Esophagus squamous epithelium (tissue), 5 donors: ENCODE data around the gene BAZ2B. TPM values are rescaled to one million over a fixed set of nuclear protein-coding genes. Genes with fewer than 3 reads are reported as not detected.

Experiments used
- DNase-seq: peaks from one replicate; lab custom pipeline; 2025; lab: John Stamatoyannopoulos, UW
- H3K27ac ChIP-seq, 4 donors: fragments of 200-600 bp; sonication (generic); one replicate each; pipeline ENCODE4 v1.5.1; 2016 to 2019; ENCODE audit warnings: mild to moderate bottlenecking in 1 of 4
- H3K27me3 ChIP-seq, 4 donors: fragments of 200-600 bp; sonication (generic); 1 replicate in 3 of 4; 2 replicates in 1 of 4; pipeline versions ENCODE4 v1.5.1 to v1.6.0; 2017 to 2021; ENCODE audit warnings: antibody characterized with exemption in 1 of 4
- H3K36me3 ChIP-seq, 3 donors: fragments of 200-600 bp; sonication (generic); one replicate each; pipeline ENCODE4 v1.5.1; 2016 to 2019
- H3K4me1 ChIP-seq, 3 donors: fragments of 200-600 bp; sonication (generic); one replicate each; pipeline ENCODE4 v1.5.1; 2017 to 2019
- H3K4me3 ChIP-seq, 4 donors: fragments of 200-600 bp; sonication (generic); 1 replicate in 3 of 4; 2 replicates in 1 of 4; pipeline ENCODE4 v1.5.1; 2016 to 2019; ENCODE audit warnings: mild to moderate bottlenecking in 2 of 4, moderate library complexity in 1 of 4
- H3K9me3 ChIP-seq, 3 donors: fragments of 200-600 bp; sonication (generic); one replicate each; pipeline ENCODE4 v1.5.1; 2016 to 2019
- POLR2A ChIP-seq, 4 donors: fragments of 450-650 bp; IDR thresholded peaks; one replicate each; pipeline ENCODE4 v1.6.1; 2017; ENCODE audit warnings: antibody characterized with exemption in 4 of 4, mild to moderate bottlenecking in 4 of 4, moderate library complexity in 3 of 4
- WGBS, 2 donors: methylation state at CpG; one replicate each; pipeline ENCODE4 v1.1.5; 2018; 5-methylcytosine and 5-hydroxymethylcytosine counted together
- intact Hi-C: fragments of 100-400 bp; cut with DNase I; formaldehyde crosslinking; loops from one replicate; pipeline ENCODE4 v1.15.0; 2022
- total RNA-seq, 4 donors: library from RNA; depleted of rRNA; stranded (reverse); fragments of >200 nt; gene quantifications; one replicate each; pipeline ENCODE4 v1.1.0, GENCODE V29; 2016
- TF ChIP-seq, protein P1 (sequence below), 6 experiments: fragments of 450-650 bp in 4 of 6; fragments of 200-600 bp in 2 of 6; sonication (generic) in 2 of 6; IDR thresholded peaks; one replicate each; pipeline ENCODE4 v1.5.1; 2016 to 2019; ENCODE audit warnings: antibody characterized with exemption in 6 of 6, mild to moderate bottlenecking in 4 of 6, moderate library complexity in 4 of 6
- donor health status: DM: yes; HTN: yes; CAD: no.

BAZ2B gene
- total RNA-seq, 4 donors from 2014 or later: 41.6 to 94.6 (median 54.1) TPM

DNA sequence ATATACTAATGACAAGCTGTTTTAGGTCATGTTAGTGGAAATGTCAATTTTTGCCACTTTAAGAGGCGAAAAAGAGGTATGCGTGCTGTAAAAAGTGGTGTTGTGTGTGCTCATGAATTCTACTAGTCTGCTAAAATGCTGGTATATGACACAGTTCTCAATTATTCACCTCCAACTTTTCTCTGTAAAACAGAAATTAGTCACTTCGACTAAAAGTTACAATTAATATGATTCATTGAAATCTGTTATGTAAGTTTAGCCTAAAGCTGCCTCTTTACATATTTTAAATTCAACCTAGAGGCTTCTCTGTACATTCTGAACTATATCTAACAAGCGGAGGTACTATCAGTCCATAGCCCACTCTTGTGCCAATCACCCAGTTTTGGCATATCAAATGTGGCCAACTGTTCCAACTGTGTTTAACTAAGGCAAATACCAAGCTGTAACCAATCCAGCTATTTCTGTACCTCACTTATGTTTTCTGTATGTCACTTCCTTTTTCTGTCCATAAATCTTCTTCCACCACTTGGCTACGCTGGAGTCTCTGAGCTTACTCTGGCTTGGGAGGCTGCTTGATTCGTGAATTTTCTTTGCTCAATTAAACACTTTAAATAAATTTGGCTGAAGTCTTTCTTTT, 20.8 kb downstream of the BAZ2B start:
- Histone ChIP-seq H3K36me3 (no peaks in the 10 kb centered on the region), H3K27ac (peak overlapping the region in 1 of 4 donors; percentile 6), H3K4me1 (peaks cover 2 to 37% (median 8%) of the 10 kb centered on the region in 3 donors), H3K9me3 (no peaks in the 10 kb centered on the region), H3K27me3 (no peaks in the 10 kb centered on the region), H3K4me3 (no peak overlapping the region)
- TF ChIP-seq, protein P1, sequence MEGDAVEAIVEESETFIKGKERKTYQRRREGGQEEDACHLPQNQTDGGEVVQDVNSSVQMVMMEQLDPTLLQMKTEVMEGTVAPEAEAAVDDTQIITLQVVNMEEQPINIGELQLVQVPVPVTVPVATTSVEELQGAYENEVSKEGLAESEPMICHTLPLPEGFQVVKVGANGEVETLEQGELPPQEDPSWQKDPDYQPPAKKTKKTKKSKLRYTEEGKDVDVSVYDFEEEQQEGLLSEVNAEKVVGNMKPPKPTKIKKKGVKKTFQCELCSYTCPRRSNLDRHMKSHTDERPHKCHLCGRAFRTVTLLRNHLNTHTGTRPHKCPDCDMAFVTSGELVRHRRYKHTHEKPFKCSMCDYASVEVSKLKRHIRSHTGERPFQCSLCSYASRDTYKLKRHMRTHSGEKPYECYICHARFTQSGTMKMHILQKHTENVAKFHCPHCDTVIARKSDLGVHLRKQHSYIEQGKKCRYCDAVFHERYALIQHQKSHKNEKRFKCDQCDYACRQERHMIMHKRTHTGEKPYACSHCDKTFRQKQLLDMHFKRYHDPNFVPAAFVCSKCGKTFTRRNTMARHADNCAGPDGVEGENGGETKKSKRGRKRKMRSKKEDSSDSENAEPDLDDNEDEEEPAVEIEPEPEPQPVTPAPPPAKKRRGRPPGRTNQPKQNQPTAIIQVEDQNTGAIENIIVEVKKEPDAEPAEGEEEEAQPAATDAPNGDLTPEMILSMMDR (IDR thresholded peaks at IDR 0.05): no peak
- no peak for TF ChIP-seq POLR2A (IDR thresholded peaks at IDR 0.05)
- WGBS, 2 donors: 53 to 65% methylated on average over 6 of the region's 6 CpGs
- intact Hi-C loops: no loop called here
- DNase-seq: no peak

DNA sequence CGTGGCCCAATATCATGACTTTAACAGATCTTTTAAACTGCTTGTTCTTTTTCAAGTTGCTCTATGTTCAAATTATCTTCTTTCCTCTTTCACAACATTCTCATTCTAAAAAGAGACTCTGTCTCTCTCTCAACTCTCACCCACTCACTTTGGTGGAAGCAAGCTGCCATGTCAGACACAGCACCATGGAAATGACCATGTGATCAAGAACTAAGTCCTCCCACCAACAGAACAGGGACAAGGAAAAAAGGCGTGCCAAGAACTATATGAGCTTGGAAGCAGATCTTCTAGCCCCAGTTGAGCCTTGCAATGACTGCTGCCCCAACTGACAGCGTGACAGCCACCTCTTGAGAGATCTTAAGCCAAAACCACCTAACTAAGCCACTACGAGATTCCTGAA, 23.9 kb downstream of the BAZ2B start:
- H3K27ac ChIP-seq: no peak overlapping the region
- no peaks in the 10 kb centered on the region for H3K9me3 ChIP-seq
- no peaks in the 10 kb centered on the region for H3K27me3 ChIP-seq
- peaks cover 0 to 4% (median 0%) of the 10 kb centered on the region in 3 donors for H3K36me3 ChIP-seq
- WGBS, 2 donors: 69 to 88% methylated on average over 4 of the region's 4 CpGs
- TF ChIP-seq POLR2A (IDR thresholded peaks at IDR 0.05): no peak
- TF ChIP-seq, protein P1 (IDR thresholded peaks at IDR 0.05): no peak
- H3K4me3 ChIP-seq: no peak overlapping the region
- peaks cover 0 to 29% (median 6%) of the 10 kb centered on the region in 3 donors for H3K4me1 ChIP-seq
- no peak for DNase-seq
- intact Hi-C loops: no loop called here

DNA sequence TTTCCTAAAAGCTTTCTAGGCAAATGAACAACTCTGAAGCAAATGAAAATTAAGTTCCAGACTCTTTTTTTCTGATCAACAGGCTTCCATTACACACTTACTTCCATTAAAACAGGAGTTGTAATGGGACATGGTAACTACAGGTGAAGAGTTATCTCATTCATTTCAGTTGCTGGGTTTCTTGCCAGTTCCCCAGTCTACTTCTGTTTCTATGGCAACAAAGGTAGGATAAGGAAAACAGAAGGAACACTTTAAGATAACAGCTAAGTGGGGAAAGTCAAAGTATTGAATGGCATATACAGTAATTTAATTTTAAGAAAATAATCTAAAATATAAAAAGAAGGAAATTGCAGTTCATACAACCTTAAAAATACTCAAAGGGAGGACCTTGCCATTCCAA, 25.1 kb downstream of the BAZ2B start:
- Histone ChIP-seq H3K27ac (no peak overlapping the region), H3K36me3 (peaks cover 0 to 4% (median 0%) of the 10 kb centered on the region in 3 donors), H3K4me1 (peaks cover 0 to 29% (median 6%) of the 10 kb centered on the region in 3 donors), H3K9me3 (no peaks in the 10 kb centered on the region), H3K4me3 (no peak overlapping the region), H3K27me3 (no peaks in the 10 kb centered on the region)
- DNase-seq: no peak
- intact Hi-C loops: no loop called here
- TF ChIP-seq, protein P1 (IDR thresholded peaks at IDR 0.05): no peak
- TF ChIP-seq POLR2A (IDR thresholded peaks at IDR 0.05): no peak

DNA sequence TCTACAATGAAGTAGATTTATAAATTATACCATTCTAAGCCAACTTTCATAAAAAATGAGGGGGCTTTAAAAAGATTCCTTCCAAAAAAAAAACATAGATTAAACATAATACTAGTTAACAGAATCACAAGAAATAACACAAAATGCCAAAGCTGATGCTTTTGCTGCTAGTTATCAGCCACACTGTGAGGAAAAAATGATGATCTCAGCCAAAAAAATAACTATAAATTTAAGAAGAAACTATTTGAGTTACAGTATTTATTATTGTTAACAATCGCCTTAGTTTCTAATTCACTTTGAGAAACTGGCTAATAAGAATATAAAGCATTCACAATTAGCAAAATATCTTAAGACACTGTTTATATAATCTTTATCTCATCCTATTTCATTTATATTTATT, 27.1 kb downstream of the BAZ2B start:
- intact Hi-C loops: no loop called here
- Histone ChIP-seq H3K9me3 (no peaks in the 10 kb centered on the region), H3K4me3 (no peak overlapping the region), H3K36me3 (peaks cover 0 to 8% (median 0%) of the 10 kb centered on the region in 3 donors), H3K27me3 (no peaks in the 10 kb centered on the region), H3K4me1 (peaks cover 0 to 34% (median 6%) of the 10 kb centered on the region in 3 donors), H3K27ac (no peak overlapping the region)
- 72 to 83% methylated on average over 1 of the region's 1 CpG for WGBS, 2 donors
- DNase-seq: no peak
- TF ChIP-seq POLR2A (IDR thresholded peaks at IDR 0.05): no peak

DNA sequence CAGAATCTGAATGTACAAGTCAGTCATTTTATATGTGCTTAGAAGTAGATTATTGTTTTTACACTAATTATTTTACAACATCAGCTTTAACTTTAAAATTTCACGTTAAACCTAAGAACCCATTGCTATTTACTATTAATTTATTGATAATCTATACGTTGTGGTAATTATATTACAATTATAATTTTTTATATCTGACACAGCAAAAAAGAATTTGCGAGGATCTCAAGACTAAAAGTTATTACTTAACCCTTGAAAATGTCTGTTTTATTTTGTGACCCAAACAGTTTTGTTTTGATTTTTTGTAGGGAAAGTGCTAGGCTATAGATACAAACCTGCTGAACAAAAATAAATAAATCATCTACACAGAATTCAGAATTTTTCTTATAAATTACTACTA, 30.3 kb downstream of the BAZ2B start:
- Histone ChIP-seq H3K9me3 (no peaks in the 10 kb centered on the region), H3K4me3 (no peak overlapping the region), H3K36me3 (peaks cover 0 to 22% (median 0%) of the 10 kb centered on the region in 3 donors), H3K27ac (peak overlapping the region in 1 of 4 donors; percentile 46), H3K4me1 (peaks cover 0 to 21% (median 0%) of the 10 kb centered on the region in 3 donors), H3K27me3 (no peaks in the 10 kb centered on the region)
- DNase-seq: no peak
- no peak for TF ChIP-seq POLR2A (IDR thresholded peaks at IDR 0.05)
- TF ChIP-seq, protein P1 (IDR thresholded peaks at IDR 0.05): no peak
- intact Hi-C loops: no loop called here
- WGBS, 2 donors: 40 to 60% methylated on average over 3 of the region's 3 CpGs
